OCI-LY1 (cell line): Measurements from ENCODE around the gene SPCS1.

Experiments used
- H2AFZ ChIP-seq: fragments of 200-600 bp; sonication (generic), shearing (Covaris generic); 2 replicates; pipeline ENCODE4 v1.6.0; 2014; ENCODE audit warnings: antibody characterized with exemption, mild to moderate bottlenecking, low read length
- H3F3A ChIP-seq: fragments of 200-600 bp; sonication (generic), shearing (Covaris generic); 2 replicates; pipeline ENCODE4 v1.6.0; 2014; ENCODE audit warnings: mild to moderate bottlenecking, antibody characterized with exemption, low read length, moderate library complexity; ENCODE audit not compliant: insufficient read depth
- H3K27ac ChIP-seq: fragments of 200-600 bp; sonication (generic); 2 replicates; pipeline ENCODE4 v1.5.1; 2014; ENCODE audit warnings: low read length, mixed run types, mild to moderate bottlenecking, low read depth; ENCODE audit not compliant: poor library complexity, severe bottlenecking
- H3K27me3 ChIP-seq: fragments of 200-600 bp; sonication (generic); 2 replicates; pipeline ENCODE4 v1.6.0; 2014; ENCODE audit warnings: antibody characterized with exemption, mild to moderate bottlenecking, low read length, moderate library complexity; ENCODE audit not compliant: insufficient read depth
- H3K36me3 ChIP-seq: fragments of 200-600 bp; sonication (generic); 2 replicates; pipeline ENCODE4 v1.6.1; 2014; ENCODE audit warnings: mild to moderate bottlenecking, antibody characterized with exemption, low read length, moderate library complexity, mixed read lengths; ENCODE audit not compliant: insufficient read depth
- H3K4me1 ChIP-seq: fragments of 200-600 bp; sonication (generic); 2 replicates; pipeline ENCODE4 v1.5.1; 2014; ENCODE audit warnings: mild to moderate bottlenecking, low read length, moderate library complexity; ENCODE audit not compliant: insufficient read depth, severe bottlenecking
- H3K4me2 ChIP-seq: fragments of 200-600 bp; sonication (generic), shearing (Covaris generic); 2 replicates; pipeline ENCODE4 v1.6.1; 2014; ENCODE audit warnings: low read length
- H3K4me3 ChIP-seq: fragments of 200-600 bp; sonication (generic); 2 replicates; pipeline ENCODE4 v1.5.1; 2014; ENCODE audit warnings: low read length, low read depth, mild to moderate bottlenecking, mixed read lengths; ENCODE audit not compliant: poor library complexity, severe bottlenecking
- H3K79me2 ChIP-seq: fragments of 200-600 bp; shearing (Covaris generic); 2 replicates; pipeline ENCODE4 v1.6.1; 2016; ENCODE audit warnings: mixed run types, low read length, mixed read lengths; ENCODE audit not compliant: insufficient read depth
- H3K9ac ChIP-seq: fragments of 200-600 bp; sonication (generic), shearing (Covaris generic); 2 replicates; pipeline ENCODE4 v1.6.1; 2014; ENCODE audit warnings: mild to moderate bottlenecking, low read length, mixed read lengths
- H3K9me2 ChIP-seq: fragments of 200-600 bp; sonication (generic), shearing (Covaris generic); 2 replicates; pipeline ENCODE4 v1.6.1; 2014; ENCODE audit warnings: low read depth, mild to moderate bottlenecking, low read length, mixed read lengths
- H3K9me3 ChIP-seq: fragments of 200-600 bp; shearing (Covaris generic); 2 replicates; pipeline ENCODE4 v1.6.1; 2014; ENCODE audit warnings: low read length, mixed read lengths
- H4K20me1 ChIP-seq: fragments of 200-600 bp; sonication (generic), shearing (Covaris generic); 2 replicates; pipeline ENCODE4 v1.6.0; 2016; ENCODE audit warnings: mild to moderate bottlenecking, low read length; ENCODE audit not compliant: insufficient read depth
- CTCF ChIP-seq: fragments of 200-600 bp; sonication (generic), shearing (Covaris generic); IDR thresholded peaks from 2 replicates; pipeline ENCODE4 v1.5.1; 2017; ENCODE audit warnings: mild to moderate bottlenecking, antibody characterized with exemption, low read length, moderate library complexity, mixed read lengths
- EZH2 ChIP-seq: fragments of 200-600 bp; sonication (generic), shearing (Covaris generic); IDR thresholded peaks from 2 replicates; pipeline ENCODE4 v1.8.0; 2017; ENCODE audit warnings: borderline replicate concordance, mixed run types, mild to moderate bottlenecking, antibody characterized with exemption, low read length, moderate library complexity, mixed read lengths

Gene SPCS1

GRCh38 chr3:52733256-52733891, 27.5 kb downstream of the SPCS1 start:
- Histone ChIP-seq H3K9me3 (peaks cover 17% of the 10 kb centered on the region), H3K4me1 (no peaks in the 10 kb centered on the region), H3F3A (no peaks in the 10 kb centered on the region), H2AFZ (no peak overlapping the region), H3K9me2 (no peaks in the 10 kb centered on the region), H3K4me3 (no peak overlapping the region), H3K4me2 (no peak overlapping the region), H3K27ac (no peak overlapping the region), H3K27me3 (no peaks in the 10 kb centered on the region), H3K79me2 (no peaks in the 10 kb centered on the region), H4K20me1 (no peaks in the 10 kb centered on the region), H3K36me3 (peaks cover 75% of the 10 kb centered on the region), H3K9ac (no peak overlapping the region)
- TF ChIP-seq EZH2 (no peak), CTCF (no peak)

- Histone ChIP-seq H3K36me3 (peaks cover 80% of the 10 kb centered on the region), H3K9ac (no peak overlapping the region)
These were observed 33.8 kb downstream of the SPCS1 start for GRCh38 chr3:52739730-52740129.

GRCh38 chr3:52742418-52743041, 36.6 kb downstream of the SPCS1 start:
- TF ChIP-seq EZH2: no peak
- peak; percentile 77 for TF ChIP-seq CTCF
- no peak overlapping the region for H3K4me3 ChIP-seq
- H3K4me1 ChIP-seq: no peaks in the 10 kb centered on the region
- no peak overlapping the region for H3K27ac ChIP-seq
- H3F3A ChIP-seq: no peaks in the 10 kb centered on the region
- 0 out of 2 replicates have a peak, but pooled peaks cover 4% of the 10 kb centered on the region for H3K9me3 ChIP-seq
- no peak overlapping the region for H3K4me2 ChIP-seq
- H4K20me1 ChIP-seq: no peaks in the 10 kb centered on the region
- H3K27me3 ChIP-seq: no peaks in the 10 kb centered on the region
- H3K9ac ChIP-seq: no peak overlapping the region
- no peak overlapping the region for H2AFZ ChIP-seq
- H3K36me3 ChIP-seq: peaks cover 72% of the 10 kb centered on the region
- H3K9me2 ChIP-seq: no peaks in the 10 kb centered on the region
- no peaks in the 10 kb centered on the region for H3K79me2 ChIP-seq

More at GRCh38 chr3:52739730-52740129, 33.8 kb downstream of the SPCS1 start:
- Histone ChIP-seq H3F3A (no peaks in the 10 kb centered on the region), H3K4me2 (no peak overlapping the region), H3K4me3 (no peak overlapping the region), H3K9me2 (no peaks in the 10 kb centered on the region), H2AFZ (no peak overlapping the region), H3K27ac (no peak overlapping the region), H4K20me1 (no peaks in the 10 kb centered on the region), H3K79me2 (no peaks in the 10 kb centered on the region), H3K4me1 (no peaks in the 10 kb centered on the region), H3K27me3 (no peaks in the 10 kb centered on the region), H3K9me3 (0 out of 2 replicates have a peak, but pooled peaks cover 4% of the 10 kb centered on the region)
- TF ChIP-seq CTCF (no peak), EZH2 (no peak)
